ENCODE measurements around the gene GDF15.
"Not testable (repeated sequence)": the region's sequence is repeated elsewhere in the genome, so short reads cannot be mapped to it uniquely, and the experiment has no call there.

The GDF15 gene

GRCh38 chr19:18385675-18386542 lies at the start of gene GDF15:
TSS of gene GDF15 (plus strand) at chr19:18386158. CDS start at chr19:18386190, 32 bp downstream.
- DNase-seq: no peak

GRCh38 chr19:18338541-18338940 lies 47.4 kb upstream of the GDF15 start:
- DNase-seq: no peak

GRCh38 chr19:18339723-18340122 lies 46.2 kb upstream of the GDF15 start:
- no peak for DNase-seq

GRCh38 chr19:18340190-18340989 lies 45.6 kb upstream of the GDF15 start, which contains the start of gene PGPEP1:
TSS of gene PGPEP1 (plus strand) at chr19:18340598. CDS start at chr19:18340682, 84 bp downstream.
- DNase-seq: no peak

GRCh38 chr19:18340990-18341868 lies 44.7 kb upstream of the GDF15 start:
- DNase-seq: peak; percentile 19

GRCh38 chr19:18342090-18342632 lies 43.8 kb upstream of the GDF15 start:
- DNase-seq: no peak

GRCh38 chr19:18344582-18344950 lies 41.4 kb upstream of the GDF15 start:
- DNase-seq: no peak

GRCh38 chr19:18345296-18345695 lies 40.7 kb upstream of the GDF15 start:
- DNase-seq: no peak

GRCh38 chr19:18346091-18346490 lies 39.9 kb upstream of the GDF15 start:
- DNase-seq: no peak

- no peak for DNase-seq
These were observed 37.8 kb upstream of the GDF15 start for GRCh38 chr19:18348171-18348570.

GRCh38 chr19:18348818-18349339 lies 37.1 kb upstream of the GDF15 start:
- DNase-seq: not testable (repeated sequence)

GRCh38 chr19:18349524-18350128 lies 36.3 kb upstream of the GDF15 start:
- DNase-seq: no peak

- no peak for DNase-seq
These were observed 35.5 kb upstream of the GDF15 start for GRCh38 chr19:18350490-18350889.

- no peak for DNase-seq
These were observed 34.4 kb upstream of the GDF15 start for GRCh38 chr19:18351544-18351943.

- DNase-seq: no peak
These were observed 32.5 kb upstream of the GDF15 start for GRCh38 chr19:18353378-18354005.

- not testable (repeated sequence) for DNase-seq
These were observed 31.2 kb upstream of the GDF15 start for GRCh38 chr19:18354743-18355142.

- DNase-seq: no peak
These were observed 28.9 kb upstream of the GDF15 start for GRCh38 chr19:18357041-18357440.

GRCh38 chr19:18361646-18362045 lies 24.3 kb upstream of the GDF15 start:
- no peak for DNase-seq

GRCh38 chr19:18362934-18363542 lies 22.9 kb upstream of the GDF15 start:
- no peak for DNase-seq

- no peak for DNase-seq
These were observed 22.2 kb upstream of the GDF15 start for GRCh38 chr19:18363787-18364186.

GRCh38 chr19:18364277-18364825 lies 21.6 kb upstream of the GDF15 start:
- not testable (repeated sequence) for DNase-seq

Measured in DMS 273 treated with DMSO at 0.1 percent for 48 hours (cell line).